HG03460 (cell line): ENCODE results near the gene ARHGEF25.

Experiments used
- ATAC-seq: cut with Tn5 transposase; IDR thresholded peaks from one replicate; pipeline ENCODE4 v1.9.1; 2021; ENCODE audit not compliant: unreplicated experiment

Gene ARHGEF25

GRCh38 chr12:57620936-57621496 is 9.8 kb downstream of the ARHGEF25 start:
- ATAC-seq: no peak

- ATAC-seq: no peak
Measured at GRCh38 chr12:57621497-57622292, 10.5 kb downstream of the ARHGEF25 start.

- no peak for ATAC-seq
Measured at GRCh38 chr12:57622293-57623245, 11.3 kb downstream of the ARHGEF25 start.

GRCh38 chr12:57623385-57623784 is 12.2 kb downstream of the ARHGEF25 start:
- no peak for ATAC-seq

- no peak for ATAC-seq
Measured at GRCh38 chr12:57623811-57624390, 12.7 kb downstream of the ARHGEF25 start.

- no peak for ATAC-seq
Measured at GRCh38 chr12:57624441-57625220, 13.4 kb downstream of the ARHGEF25 start.

GRCh38 chr12:57625261-57626032 is 14.2 kb downstream of the ARHGEF25 start:
- ATAC-seq: no peak

GRCh38 chr12:57626111-57626920 is 15.1 kb downstream of the ARHGEF25 start:
- ATAC-seq: no peak

- no peak for ATAC-seq
Measured at GRCh38 chr12:57626921-57627445, 15.7 kb downstream of the ARHGEF25 start.

GRCh38 chr12:57627501-57628279 is 16.5 kb downstream of the ARHGEF25 start:
- no peak for ATAC-seq

- no peak for ATAC-seq
Measured at GRCh38 chr12:57628280-57629191, 17.3 kb downstream of the ARHGEF25 start.

- no peak for ATAC-seq
Measured at GRCh38 chr12:57629897-57630471, 18.7 kb downstream of the ARHGEF25 start.

GRCh38 chr12:57630891-57631433 is 19.7 kb downstream of the ARHGEF25 start:
- ATAC-seq: no peak

GRCh38 chr12:57631566-57632072 is 20.4 kb downstream of the ARHGEF25 start:
- no peak for ATAC-seq

- ATAC-seq: no peak
Measured at GRCh38 chr12:57632073-57632957, 21.1 kb downstream of the ARHGEF25 start.
